Transverse colon (tissue), 4 donors: ENCODE measurements around the gene MEFV. TPM values are rescaled to one million over a fixed set of nuclear protein-coding genes. Genes with fewer than 3 reads are reported as not detected.
A peak's percentile ranks its signal among the peaks of the same experiment; 100 is the strongest.

ENCODE experiments used
- DNase-seq: peaks from one replicate; pipeline ENCODE4 v3.0.0-alpha.2; 2019
- H3K27ac ChIP-seq, 4 donors: fragments of 200-600 bp; sonication (generic); 2 replicates each; pipeline ENCODE4 v1.5.1; 2016 to 2018; ENCODE audit warnings: inconsistent platforms in 4 of 4
- H3K27me3 ChIP-seq: fragments of 200-600 bp; sonication (generic); 2 replicates; pipeline ENCODE4 v1.5.1; 2017; ENCODE audit warnings: inconsistent platforms
- H3K36me3 ChIP-seq, 4 donors: fragments of 200-600 bp; sonication (generic); 2 replicates each; pipeline ENCODE4 v1.5.1; 2017 to 2019; ENCODE audit warnings: inconsistent platforms in 4 of 4
- H3K4me1 ChIP-seq, 4 donors: fragments of 200-600 bp; sonication (generic); 2 replicates each; pipeline ENCODE4 v1.5.1; 2017 to 2020; ENCODE audit warnings: inconsistent platforms in 4 of 4
- H3K4me3 ChIP-seq, 4 donors: fragments of 200-600 bp; sonication (generic); 1 replicate in 1 of 4; 2 replicates in 3 of 4; pipeline versions ENCODE4 v1.5.1 to v1.6.1; 2017 to 2019; ENCODE audit warnings: inconsistent platforms in 4 of 4
- H3K9me3 ChIP-seq, 2 donors: fragments of 200-600 bp; sonication (generic); 2 replicates each; pipeline ENCODE4 v1.5.1; 2017 to 2019; ENCODE audit warnings: inconsistent platforms in 2 of 2
- CTCF ChIP-seq, 5 experiments: fragments of 200-600 bp in 3 of 5; fragments of 450-650 bp in 2 of 5; sonication (generic) in 3 of 5; IDR thresholded peaks; 1 replicate in 2 of 5; 2 replicates in 3 of 5; pipeline ENCODE4 v1.5.1; 2016 to 2017; ENCODE audit warnings: antibody characterized with exemption in 5 of 5, inconsistent platforms in 3 of 5, mild to moderate bottlenecking in 2 of 5, moderate library complexity in 1 of 5
- EP300 ChIP-seq: sonication (generic); formaldehyde crosslinking; IDR thresholded peaks from one replicate; pipeline ENCODE4 v1.6.1; 2017; ENCODE audit warnings: antibody characterized with exemption, low read depth
- POLR2A ChIP-seq: fragments of 450-650 bp; IDR thresholded peaks from one replicate; pipeline ENCODE4 v1.6.1; 2016; ENCODE audit warnings: antibody characterized with exemption, mild to moderate bottlenecking, moderate library complexity
- POLR2AphosphoS5 ChIP-seq, 3 donors: sonication (generic); formaldehyde crosslinking; IDR thresholded peaks; one replicate each; pipeline ENCODE4 v1.6.1; 2016; ENCODE audit warnings: antibody characterized with exemption in 3 of 3
- WGBS, 2 donors: methylation state at CpG; one replicate each; pipeline ENCODE4 v1.1.5; 2018; ENCODE audit warnings: low coverage in 1 of 2; 5-methylcytosine and 5-hydroxymethylcytosine counted together
- in situ Hi-C, 4 donors: fragments of 200-750 bp; cut with MboI; loops; one replicate each; pipeline versions ENCODE4 v1.15.0 to v1.15.1; 2017; ENCODE audit warnings: low sequenced_read_pairs in 3 of 4, low pct_ligation_motif_present in 1 of 4, low pct_unique_long_range_greater_than_20kb in 1 of 4
- intact Hi-C: fragments of 100-400 bp; cut with DNase I; formaldehyde crosslinking; loops from one replicate; pipeline ENCODE4 v1.15.1; 2023; ENCODE audit warnings: low total_unique reads
- total RNA-seq, 4 donors: library from RNA; depleted of rRNA; stranded (reverse); fragments of >200 nt; gene quantifications; one replicate each; pipeline ENCODE4 v1.1.0, GENCODE V29; 2016

The MEFV gene
- total RNA-seq, 4 donors from 2014 or later: 0.37 to 1.4 (median 0.54) TPM

- H3K9me3 ChIP-seq: peaks cover 55 to 84% of the 10 kb centered on the region in 2 donors
- in situ Hi-C loops: loop anchor here in 1 of 4 donors (10.0 kb wide), 1 partner anchor 115 kb away; the partner anchor contains the start of genes ZNF174 and ZSCAN32
These were observed 33.7 kb upstream of the MEFV start for GRCh38 chr16:3289998-3290673.

GRCh38 chr16:3285131-3285530 is 28.7 kb upstream of the MEFV start:
- no peak for DNase-seq
- Histone ChIP-seq H3K36me3 (peaks cover 0 to 46% (median 16%) of the 10 kb centered on the region in 4 donors), H3K27ac (no peak overlapping the region), H3K4me3 (peak overlapping the region in 1 of 4 donors; percentile 99), H3K9me3 (peaks cover 14 to 34% of the 10 kb centered on the region in 2 donors), H3K27me3 (no peaks in the 10 kb centered on the region), H3K4me1 (peaks cover 5 to 28% (median 25%) of the 10 kb centered on the region in 4 donors)
- 96% methylated on average over 6 of the region's 6 CpGs; no CpG with 5 or more reads in 1 of the 2 donors for WGBS, 2 donors
- intact Hi-C loops (no loop called here), in situ Hi-C loops (no loop called here)
- TF ChIP-seq POLR2A (no peak), EP300 (no peak)

More at GRCh38 chr16:3289998-3290673, 33.7 kb upstream of the MEFV start:
- intact Hi-C loops: loop anchor here (5.0 kb wide), 1 partner anchor 167 kb away; no protein-coding TSS in a partner anchor
- Histone ChIP-seq H3K27me3 (no peaks in the 10 kb centered on the region), H3K36me3 (peaks cover 0 to 86% (median 28%) of the 10 kb centered on the region in 4 donors), H3K4me1 (peaks cover 0 to 6% (median 4%) of the 10 kb centered on the region in 4 donors), H3K27ac (no peak overlapping the region), H3K4me3 (no peak overlapping the region)
- DNase-seq: no peak
- 98 to 100% methylated on average over 2 to 16 of the region's 16 CpGs for WGBS, 2 donors
- TF ChIP-seq POLR2AphosphoS5 (IDR thresholded peaks at IDR 0.05) (no peak), EP300 (no peak), POLR2A (no peak), CTCF (IDR thresholded peaks at IDR 0.05) (no peak)

- H3K9me3 ChIP-seq: peaks cover under 1 to 21% of the 10 kb centered on the region in 2 donors
- 18 to 33% methylated on average over 3 to 38 of the region's 56 CpGs for WGBS, 2 donors
- peak overlapping the region; percentile 79 to 99 (median 92) for H3K4me3 ChIP-seq
- H3K4me1 ChIP-seq: peaks cover 5 to 28% (median 25%) of the 10 kb centered on the region in 4 donors
- H3K36me3 ChIP-seq: peaks cover 0 to 33% (median 6%) of the 10 kb centered on the region in 4 donors
- peaks cover 4% of the 10 kb centered on the region for H3K27me3 ChIP-seq
- DNase-seq: no peak
- intact Hi-C loops (no loop called here), in situ Hi-C loops (no loop called here)
- H3K27ac ChIP-seq: peak overlapping the region; percentile 98 to 100 (median 100)
- TF ChIP-seq POLR2AphosphoS5 (IDR thresholded peaks at IDR 0.05) (no peak), EP300 (no peak), POLR2A (no peak), CTCF (IDR thresholded peaks at IDR 0.05) (no peak)
These were observed 27.4 kb upstream of the MEFV start for GRCh38 chr16:3283543-3284447.

GRCh38 chr16:3282730-3283542 is 26.5 kb upstream of the MEFV start, which contains the start of gene ZNF263:
ZNF263 (plus strand) TSS chr16:3283491; CDS start chr16:3283819, 328 bp downstream.
- peaks cover 0 to 24% (median 2%) of the 10 kb centered on the region in 4 donors for H3K36me3 ChIP-seq
- TF ChIP-seq EP300: no peak
- TF ChIP-seq POLR2AphosphoS5 (IDR thresholded peaks at IDR 0.05): peak; percentile 68 to 86 (median 78)
- TF ChIP-seq CTCF (IDR thresholded peaks at IDR 0.05): peak in 1 of 5 experiments; percentile 32
- TF ChIP-seq POLR2A: peak; percentile 77
- H3K4me3 ChIP-seq: peak within 1 kb of the TSS; percentile 79 to 99 (median 92)
- peak within 1 kb of the TSS; percentile 98 to 100 (median 100) for H3K27ac ChIP-seq
- H3K27me3 ChIP-seq: peaks cover 4% of the 10 kb centered on the region
- intact Hi-C loops: no loop called here
- H3K9me3 ChIP-seq: peaks cover 0 to 12% of the 10 kb centered on the region in 2 donors
- in situ Hi-C loops: no loop called here
- DNase-seq: peak; percentile 97
- peaks cover 5 to 28% (median 25%) of the 10 kb centered on the region in 4 donors for H3K4me1 ChIP-seq
- WGBS, 2 donors: 0% methylated on average over 40 of the region's 72 CpGs; no CpG with 5 or more reads in 1 of the 2 donors
